ENCODE data around the gene RGS21.

The RGS21 gene

GRCh38 chr1:192367436-192367835, 50.6 kb downstream of the RGS21 start:
- H3K4me3 ChIP-seq (ENCODE audit: control insufficient read depth, low read depth, low read length): no peak overlapping the region
- TF ChIP-seq CTCF (IDR thresholded peaks at IDR 0.05; ENCODE audit: control insufficient read depth, insufficient read depth, low read depth, low read length, missing control alignments): no peak
- DNase-seq (ENCODE audit: low read depth): no peak

GRCh38 chr1:192375306-192375705, 58.5 kb downstream of the RGS21 start:
- H3K4me3 ChIP-seq (ENCODE audit: control insufficient read depth, low read depth, low read length): no peak overlapping the region
- TF ChIP-seq CTCF (IDR thresholded peaks at IDR 0.05; ENCODE audit: control insufficient read depth, insufficient read depth, low read depth, low read length, missing control alignments): no peak
- DNase-seq (ENCODE audit: low read depth): no peak

- no peak for DNase-seq (ENCODE audit: low read depth)
- no peak for TF ChIP-seq CTCF (IDR thresholded peaks at IDR 0.05; ENCODE audit: control insufficient read depth, insufficient read depth, low read depth, low read length, missing control alignments)
- no peak overlapping the region for H3K4me3 ChIP-seq (ENCODE audit: control insufficient read depth, low read depth, low read length)
Observed at GRCh38 chr1:192376374-192376773, 59.6 kb downstream of the RGS21 start.

- H3K4me3 ChIP-seq (ENCODE audit: control insufficient read depth, low read depth, low read length): no peak overlapping the region
- no peak for DNase-seq (ENCODE audit: low read depth)
- no peak for TF ChIP-seq CTCF (IDR thresholded peaks at IDR 0.05; ENCODE audit: control insufficient read depth, insufficient read depth, low read depth, low read length, missing control alignments)
Observed at GRCh38 chr1:192378276-192378675, 61.5 kb downstream of the RGS21 start.

GRCh38 chr1:192378878-192379277, 62.1 kb downstream of the RGS21 start:
- no peak for DNase-seq (ENCODE audit: low read depth)
- no peak for TF ChIP-seq CTCF (IDR thresholded peaks at IDR 0.05; ENCODE audit: control insufficient read depth, insufficient read depth, low read depth, low read length, missing control alignments)

GRCh38 chr1:192379554-192379953, 62.8 kb downstream of the RGS21 start:
- no peak for TF ChIP-seq CTCF (IDR thresholded peaks at IDR 0.05; ENCODE audit: control insufficient read depth, insufficient read depth, low read depth, low read length, missing control alignments)
- no peak overlapping the region for H3K4me3 ChIP-seq (ENCODE audit: control insufficient read depth, low read depth, low read length)
- no peak for DNase-seq (ENCODE audit: low read depth)

More at GRCh38 chr1:192378878-192379277, 62.1 kb downstream of the RGS21 start:
- no peak overlapping the region for H3K4me3 ChIP-seq (ENCODE audit: control insufficient read depth, low read depth, low read length)

- no peak for TF ChIP-seq CTCF (IDR thresholded peaks at IDR 0.05; ENCODE audit: control insufficient read depth, insufficient read depth, low read depth, low read length, missing control alignments)
- DNase-seq (ENCODE audit: low read depth): no peak
- no peak overlapping the region for H3K4me3 ChIP-seq (ENCODE audit: control insufficient read depth, low read depth, low read length)
Observed at GRCh38 chr1:192382758-192383157, 66.0 kb downstream of the RGS21 start.

Measured in AG09309 (cell line).